ENCODE data around the gene SPOCK1. TPM values are rescaled to one million over a fixed set of nuclear protein-coding genes. Genes with fewer than 3 reads are reported as not detected.

Gene SPOCK1
- polyA plus RNA-seq, 3 donors, result 1.8 to 5.7 (median 2.1) TPM

DNA sequence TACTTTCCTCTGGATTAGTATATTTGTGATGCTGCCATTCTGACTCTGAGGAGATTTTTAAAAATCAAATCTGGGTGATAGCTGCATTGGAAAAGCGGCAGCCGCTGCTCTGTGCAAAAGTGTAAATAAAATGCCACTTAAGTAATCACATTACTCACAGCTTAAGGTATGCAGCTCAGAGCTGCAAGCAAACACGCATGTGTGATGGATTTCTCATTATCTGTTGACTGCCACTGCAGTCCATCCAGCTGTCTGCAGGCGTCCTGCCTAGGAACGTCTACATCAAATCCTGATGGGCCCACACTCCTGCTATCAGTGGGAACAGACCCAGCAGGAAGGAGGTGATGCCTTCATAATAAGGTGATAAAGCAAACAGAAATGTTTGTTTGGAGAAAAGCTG is 216.9 kb downstream of the SPOCK1 start:
- Histone ChIP-seq H3K9ac (ENCODE audit: insufficient read depth, low read length, poor library complexity, severe bottlenecking) (no peak overlapping the region), H3K36me3 (replicated peaks in 1 of 2; ENCODE audit: control insufficient read depth in 1 of 2, insufficient read depth in 2 of 2, low read length in 2 of 2) (no peaks in the 10 kb centered on the region), H3K27me3 (ENCODE audit: control insufficient read depth in 2 of 2, insufficient read depth in 2 of 2, low read length in 2 of 2) (no peaks in the 10 kb centered on the region), H3K4me3 (replicated peaks in 1 of 3; ENCODE audit: low read depth in 2 of 3, low read length in 3 of 3) (no peak overlapping the region), H3K27ac (ENCODE audit: low read depth in 1 of 2, low read length in 2 of 2) (no peak overlapping the region), H3K4me1 (ENCODE audit: control insufficient read depth in 1 of 2, insufficient read depth in 2 of 2, low read length in 2 of 2) (no peaks in the 10 kb centered on the region), H3K9me3 (replicated peaks in 1 of 2; ENCODE audit: control insufficient read depth in 1 of 2, insufficient read depth in 1 of 2, low read length in 2 of 2) (no peaks in the 10 kb centered on the region), H3K79me2 (ENCODE audit: insufficient read depth, low read length) (no peaks in the 10 kb centered on the region), H3K4me2 (replicated peaks; ENCODE audit: extremely low read depth, low read length, poor library complexity, severe bottlenecking) (no peak overlapping the region), H2AFZ (ENCODE audit: insufficient read depth, low read depth, low read length, poor library complexity, severe bottlenecking) (no peak overlapping the region), H4K20me1 (ENCODE audit: insufficient read depth, low read length) (no peaks in the 10 kb centered on the region)
- DNase-seq, result no peak
- 100% methylated on average over 1 of the region's 5 CpGs for WGBS (ENCODE audit: insufficient coverage)
- Mint-ChIP-seq H3K36me3 (no peaks in the 10 kb centered on the region), H3K27ac (no peak overlapping the region), H3K27me3 (ENCODE audit: low read depth in 3 of 3) (peaks cover 2 to 4% (median 2%) of the 10 kb centered on the region in 3 donors), H3K4me1 (peaks cover 2% of the 10 kb centered on the region), H3K9me3 (peaks cover 0 to 6% (median 2%) of the 10 kb centered on the region in 7 donors), H3K4me3 (no peak overlapping the region)
- intact Hi-C loops (cut with micrococcal nuclease), result no loop called here
- TF ChIP-seq, protein P1, sequence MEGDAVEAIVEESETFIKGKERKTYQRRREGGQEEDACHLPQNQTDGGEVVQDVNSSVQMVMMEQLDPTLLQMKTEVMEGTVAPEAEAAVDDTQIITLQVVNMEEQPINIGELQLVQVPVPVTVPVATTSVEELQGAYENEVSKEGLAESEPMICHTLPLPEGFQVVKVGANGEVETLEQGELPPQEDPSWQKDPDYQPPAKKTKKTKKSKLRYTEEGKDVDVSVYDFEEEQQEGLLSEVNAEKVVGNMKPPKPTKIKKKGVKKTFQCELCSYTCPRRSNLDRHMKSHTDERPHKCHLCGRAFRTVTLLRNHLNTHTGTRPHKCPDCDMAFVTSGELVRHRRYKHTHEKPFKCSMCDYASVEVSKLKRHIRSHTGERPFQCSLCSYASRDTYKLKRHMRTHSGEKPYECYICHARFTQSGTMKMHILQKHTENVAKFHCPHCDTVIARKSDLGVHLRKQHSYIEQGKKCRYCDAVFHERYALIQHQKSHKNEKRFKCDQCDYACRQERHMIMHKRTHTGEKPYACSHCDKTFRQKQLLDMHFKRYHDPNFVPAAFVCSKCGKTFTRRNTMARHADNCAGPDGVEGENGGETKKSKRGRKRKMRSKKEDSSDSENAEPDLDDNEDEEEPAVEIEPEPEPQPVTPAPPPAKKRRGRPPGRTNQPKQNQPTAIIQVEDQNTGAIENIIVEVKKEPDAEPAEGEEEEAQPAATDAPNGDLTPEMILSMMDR (IDR thresholded peaks at IDR 0.05), result no peak

DNA sequence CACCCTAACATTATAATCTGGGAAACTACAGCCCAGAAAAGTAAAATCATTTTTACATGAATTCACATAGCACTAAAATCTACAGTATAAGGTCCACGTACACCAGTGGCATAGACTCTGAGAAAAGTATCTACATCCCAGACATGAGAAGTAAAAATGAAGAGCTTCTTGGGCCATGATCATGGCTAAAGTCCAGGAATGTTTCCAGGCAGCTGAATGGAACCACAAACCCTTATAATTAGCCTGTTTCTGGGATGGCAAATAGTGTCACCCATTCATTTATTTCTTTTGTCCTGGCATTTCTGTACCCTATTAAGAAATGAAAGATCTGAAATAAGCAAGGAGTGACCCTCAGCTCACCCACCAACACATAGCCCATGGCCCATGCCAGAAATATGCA is 217.9 kb downstream of the SPOCK1 start:
- Mint-ChIP-seq H3K9me3 (peaks cover 0 to 2% (median 2%) of the 10 kb centered on the region in 7 donors), H3K4me1 (peaks cover 2% of the 10 kb centered on the region), H3K4me3 (no peak overlapping the region), H3K36me3 (no peaks in the 10 kb centered on the region), H3K27me3 (ENCODE audit: low read depth in 3 of 3) (peaks cover 0 to 2% (median 2%) of the 10 kb centered on the region in 3 donors), H3K27ac (peak overlapping the region in 1 of 7 donors; percentile 17)
- Histone ChIP-seq H3K9ac (ENCODE audit: insufficient read depth, low read length, poor library complexity, severe bottlenecking) (no peak overlapping the region), H3K27me3 (ENCODE audit: control insufficient read depth in 2 of 2, insufficient read depth in 2 of 2, low read length in 2 of 2) (no peaks in the 10 kb centered on the region), H3K36me3 (replicated peaks in 1 of 2; ENCODE audit: control insufficient read depth in 1 of 2, insufficient read depth in 2 of 2, low read length in 2 of 2) (no peaks in the 10 kb centered on the region), H3K27ac (ENCODE audit: low read depth in 1 of 2, low read length in 2 of 2) (no peak overlapping the region), H3K9me3 (replicated peaks in 1 of 2; ENCODE audit: control insufficient read depth in 1 of 2, insufficient read depth in 1 of 2, low read length in 2 of 2) (no peaks in the 10 kb centered on the region), H3K4me3 (replicated peaks in 1 of 3; ENCODE audit: low read depth in 2 of 3, low read length in 3 of 3) (no peak overlapping the region), H3K4me1 (ENCODE audit: control insufficient read depth in 1 of 2, insufficient read depth in 2 of 2, low read length in 2 of 2) (no peaks in the 10 kb centered on the region), H4K20me1 (ENCODE audit: insufficient read depth, low read length) (no peaks in the 10 kb centered on the region), H3K79me2 (ENCODE audit: insufficient read depth, low read length) (no peaks in the 10 kb centered on the region), H3K4me2 (replicated peaks; ENCODE audit: extremely low read depth, low read length, poor library complexity, severe bottlenecking) (no peak overlapping the region), H2AFZ (ENCODE audit: insufficient read depth, low read depth, low read length, poor library complexity, severe bottlenecking) (no peak overlapping the region)
- TF ChIP-seq, protein P1 (IDR thresholded peaks at IDR 0.05), result no peak
- no peak for DNase-seq
- no CpG with 5 or more reads among the region's 1 CpG for WGBS (ENCODE audit: insufficient coverage)
- intact Hi-C loops (cut with micrococcal nuclease), result no loop called here
